ENCODE measurements around the gene NFASC. TPM values are rescaled to one million over a fixed set of nuclear protein-coding genes. Genes with fewer than 3 reads are reported as not detected.

The NFASC gene
- polyA plus RNA-seq, 1 donor: 1.8 TPM

GRCh38 chr1:204891860-204892259 lies 21.2 kb downstream of the NFASC start:
- no peak for DNase-seq

DNA sequence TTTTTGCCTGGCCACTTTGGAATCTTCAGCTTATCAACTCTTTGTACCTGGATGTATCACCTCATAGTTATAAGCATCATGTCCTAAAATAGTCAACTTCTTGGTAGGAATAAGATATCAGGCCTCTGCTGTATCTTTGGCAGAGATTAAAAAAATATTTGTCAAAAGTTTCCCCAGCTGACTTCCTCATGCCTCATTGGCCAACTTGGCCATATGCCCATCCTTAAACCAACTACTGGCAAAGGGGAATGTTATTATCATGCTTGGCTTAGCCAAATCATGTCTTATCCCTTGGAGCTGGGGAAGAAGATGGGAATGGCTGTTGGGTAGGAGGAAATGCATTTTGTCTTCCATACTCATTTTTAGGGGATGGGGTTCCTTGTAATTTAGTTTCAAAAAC lies 23.4 kb downstream of the NFASC start:
- DNase-seq: no peak

- DNase-seq: no peak
Observed at GRCh38 chr1:204894606-204895005, 23.9 kb downstream of the NFASC start.

- no peak for DNase-seq
Observed at GRCh38 chr1:204896023-204896422, 25.4 kb downstream of the NFASC start.

DNA sequence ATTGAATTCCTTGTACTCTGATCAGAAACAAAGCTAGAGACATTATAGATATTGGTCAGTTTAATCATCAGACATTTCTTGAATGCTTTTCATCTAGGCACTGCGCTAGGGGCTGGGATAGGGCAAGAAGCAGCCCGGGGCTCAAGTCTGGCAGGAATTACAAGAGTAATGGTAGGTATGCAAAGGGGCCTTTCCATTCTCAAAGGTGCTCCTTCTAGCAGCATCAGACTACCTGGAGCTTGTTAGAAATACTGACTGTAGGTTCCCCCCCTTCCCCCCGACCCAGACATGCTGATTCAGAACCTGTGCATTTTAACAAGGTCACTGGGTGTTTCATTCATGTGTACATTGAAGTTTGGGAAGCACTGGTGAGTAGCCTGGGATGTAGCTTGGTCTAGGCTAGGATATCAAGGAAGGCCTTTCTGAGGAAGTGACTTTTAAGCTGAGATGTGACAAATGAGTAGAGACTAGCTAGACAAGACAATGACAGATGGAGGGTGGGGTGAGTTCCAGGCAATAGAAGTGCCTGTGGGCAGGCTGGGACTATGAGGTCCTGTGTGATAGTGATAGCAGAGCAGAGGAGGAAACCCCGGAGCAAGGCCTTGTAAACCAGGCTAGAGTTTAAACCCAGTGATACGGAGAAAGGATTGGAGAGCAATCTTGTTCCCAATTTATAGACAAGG lies 26.3 kb downstream of the NFASC start:
- DNase-seq: no peak

- DNase-seq: no peak
Observed at GRCh38 chr1:204900721-204901120, 30.1 kb downstream of the NFASC start.

- no peak for DNase-seq
Observed at GRCh38 chr1:204902671-204903070, 32.0 kb downstream of the NFASC start.

DNA sequence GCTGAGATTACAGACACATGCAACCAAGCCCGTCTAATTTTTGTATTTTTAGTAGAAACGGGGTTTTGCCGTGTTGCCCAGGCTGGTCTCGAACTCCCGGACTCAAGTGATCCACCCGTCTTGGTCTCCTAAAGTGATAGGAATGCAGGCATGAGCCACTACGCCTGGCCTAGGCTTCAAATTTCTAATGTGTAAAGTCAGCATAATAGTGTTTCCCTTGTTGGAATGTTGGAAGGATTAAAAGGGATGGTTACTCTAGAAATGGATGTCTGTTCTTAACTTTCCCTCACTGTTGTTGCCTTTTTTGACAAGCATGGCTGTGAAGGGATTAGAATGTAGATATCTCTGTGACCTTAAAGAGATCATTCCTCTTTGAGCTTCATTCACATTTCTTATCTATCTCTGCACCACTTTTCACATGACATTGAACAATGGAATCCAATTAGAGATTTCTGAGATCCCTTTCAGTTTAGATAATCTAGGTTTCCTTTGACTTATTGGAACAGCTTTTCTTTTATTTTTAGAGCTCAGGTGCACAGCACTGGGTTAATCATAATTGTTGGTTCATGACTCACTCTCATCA lies 33.7 kb downstream of the NFASC start:
- no peak for DNase-seq

DNA sequence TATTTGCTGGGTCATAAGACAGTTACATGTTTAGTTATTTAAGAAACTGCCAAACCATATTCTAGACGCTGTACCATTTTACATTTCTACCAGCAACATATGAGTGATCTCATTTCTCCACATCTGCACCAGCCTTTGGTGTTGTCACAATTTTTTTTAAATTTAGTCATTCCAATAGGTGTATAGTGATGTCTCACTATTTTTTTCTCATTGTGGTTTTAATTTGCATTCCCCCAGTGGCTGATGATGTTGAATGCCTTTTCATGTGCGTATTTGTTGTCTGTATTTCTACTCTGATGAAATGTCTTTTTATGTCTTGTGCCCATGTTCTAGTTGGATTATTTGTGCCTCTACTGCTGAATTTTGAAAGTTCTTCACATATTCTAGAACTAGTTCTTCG lies 38.4 kb downstream of the NFASC start:
- DNase-seq: no peak

DNA sequence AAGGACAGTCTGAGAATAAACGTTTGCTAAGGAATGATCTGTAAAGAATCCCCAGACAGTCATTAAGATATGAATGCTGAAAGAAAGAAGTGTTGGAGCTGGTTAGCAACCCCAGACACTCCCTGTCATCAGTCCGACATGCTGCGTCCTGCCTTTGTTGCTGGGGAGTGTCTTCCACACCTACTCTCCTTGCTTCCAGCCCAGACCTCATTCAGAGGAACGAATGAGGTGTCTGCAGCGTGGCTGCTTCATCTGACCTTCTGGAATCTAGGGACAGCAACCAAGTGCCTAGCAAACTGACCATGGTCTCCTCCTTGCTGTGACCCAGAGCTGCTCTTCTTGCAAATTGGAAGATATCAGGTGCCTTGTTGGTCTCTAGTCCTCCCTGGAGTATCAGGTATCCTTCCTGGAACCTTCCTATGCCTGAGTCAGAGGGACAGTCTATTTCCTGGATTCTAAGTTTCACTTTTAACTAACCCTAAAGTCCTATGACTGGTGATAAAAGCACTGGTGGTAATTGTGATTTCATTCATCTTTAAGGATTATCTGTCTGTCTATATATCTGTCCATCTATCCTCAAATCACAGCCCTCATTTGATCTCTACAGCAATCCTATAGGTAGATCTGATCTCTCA lies 45.3 kb downstream of the NFASC start:
- no peak for DNase-seq

GRCh38 chr1:204917802-204918201 lies 47.1 kb downstream of the NFASC start:
- DNase-seq: no peak

DNA sequence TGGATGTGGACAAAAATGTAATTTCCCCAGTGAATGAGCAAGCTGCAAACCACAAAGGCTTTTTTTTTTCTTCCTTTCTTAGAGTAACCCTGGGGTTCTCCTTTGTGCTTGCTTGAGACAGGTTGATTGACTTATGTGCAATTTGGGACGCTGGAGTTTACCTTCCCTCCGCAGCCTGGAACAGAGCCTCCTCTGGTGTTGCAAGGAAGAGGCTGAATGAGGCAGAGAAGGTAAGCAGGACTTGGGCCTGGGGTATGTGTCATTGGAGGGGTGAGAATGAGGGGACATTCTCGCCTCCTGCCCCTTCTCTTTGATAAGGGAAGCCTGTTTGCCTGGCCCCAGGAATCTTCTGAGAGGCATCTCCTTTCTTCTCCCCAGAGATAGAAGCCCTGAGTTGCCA lies 49.8 kb downstream of the NFASC start:
- no peak for DNase-seq

DNA sequence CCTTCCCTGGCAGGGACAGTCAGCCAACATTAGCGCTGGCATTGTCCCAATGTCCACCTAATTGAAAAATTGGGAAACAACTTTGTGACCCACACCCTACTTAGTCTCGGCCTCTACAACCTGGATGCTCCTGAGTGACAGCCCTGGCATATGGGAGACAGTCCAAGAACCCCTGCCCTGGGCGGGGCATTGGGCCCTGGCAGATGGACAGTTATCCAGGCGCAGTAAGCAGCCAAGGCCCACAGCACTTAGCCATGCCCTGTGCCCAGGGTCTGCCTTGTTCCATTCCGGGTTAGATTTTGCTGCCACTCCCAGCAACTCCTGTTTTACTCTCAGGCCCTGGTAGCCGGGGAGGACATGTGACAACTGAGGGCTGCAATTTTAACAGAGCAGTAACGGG lies 50.3 kb downstream of the NFASC start:
- DNase-seq: no peak

GRCh38 chr1:204921855-204922516 lies 51.3 kb downstream of the NFASC start:
- no peak for DNase-seq

- no peak for DNase-seq
Observed at GRCh38 chr1:204923201-204923600, 52.5 kb downstream of the NFASC start.

DNA sequence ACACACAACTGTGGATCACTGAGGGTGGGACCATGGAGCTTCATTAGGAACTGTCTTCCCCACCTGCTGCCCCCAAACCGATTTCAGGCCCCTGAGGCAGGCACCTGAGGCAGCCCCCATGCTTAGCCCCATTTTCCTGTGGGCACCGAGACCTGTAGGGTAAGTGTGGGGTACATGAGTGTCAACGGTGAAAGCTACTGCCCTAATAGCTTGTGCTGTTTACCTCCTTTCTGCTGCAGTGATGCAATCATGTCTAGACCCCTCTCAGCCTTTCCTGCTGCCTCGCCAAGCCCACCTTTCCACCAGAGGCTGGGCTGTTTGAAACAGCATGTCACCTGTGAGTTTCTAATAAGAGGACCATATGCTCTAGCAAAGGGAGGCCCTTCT lies 53.0 kb downstream of the NFASC start:
- DNase-seq: no peak

DNA sequence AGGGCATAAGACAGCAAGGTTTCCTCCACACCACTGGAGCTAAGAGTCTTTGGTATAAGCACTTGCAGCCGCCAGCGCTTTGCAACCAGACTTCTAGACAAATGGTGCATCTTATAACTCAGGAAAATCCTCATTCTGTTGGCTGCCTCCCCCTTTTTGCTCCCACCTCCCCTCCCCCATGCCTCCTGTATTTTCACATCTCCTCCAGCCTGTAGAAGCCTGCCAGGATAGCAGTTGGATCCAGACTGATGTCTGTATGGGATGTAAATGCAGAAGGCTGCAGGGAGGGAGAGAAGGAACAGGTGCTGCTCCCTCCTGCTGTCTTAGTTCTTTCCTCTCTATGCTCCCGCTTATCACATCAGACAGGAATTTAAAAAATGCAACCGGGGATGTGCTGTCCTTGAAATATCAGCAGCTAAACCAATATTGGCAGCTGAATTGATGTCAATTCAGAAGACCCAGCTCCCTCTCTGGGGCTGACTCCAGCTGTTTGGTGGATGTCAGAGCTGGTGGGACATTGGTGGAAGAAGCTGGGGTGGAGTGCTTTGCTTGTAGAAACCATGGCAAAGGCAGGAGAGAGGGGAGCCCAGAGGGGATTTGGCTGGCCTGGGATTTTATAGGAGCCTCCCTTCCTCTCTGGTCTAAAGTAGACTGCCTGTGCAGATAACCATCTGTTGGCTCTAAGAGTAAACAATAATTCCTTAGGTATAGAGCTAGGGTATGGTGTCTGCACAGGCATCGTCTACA lies 53.5 kb downstream of the NFASC start:
- DNase-seq: peak; percentile 6

DNA sequence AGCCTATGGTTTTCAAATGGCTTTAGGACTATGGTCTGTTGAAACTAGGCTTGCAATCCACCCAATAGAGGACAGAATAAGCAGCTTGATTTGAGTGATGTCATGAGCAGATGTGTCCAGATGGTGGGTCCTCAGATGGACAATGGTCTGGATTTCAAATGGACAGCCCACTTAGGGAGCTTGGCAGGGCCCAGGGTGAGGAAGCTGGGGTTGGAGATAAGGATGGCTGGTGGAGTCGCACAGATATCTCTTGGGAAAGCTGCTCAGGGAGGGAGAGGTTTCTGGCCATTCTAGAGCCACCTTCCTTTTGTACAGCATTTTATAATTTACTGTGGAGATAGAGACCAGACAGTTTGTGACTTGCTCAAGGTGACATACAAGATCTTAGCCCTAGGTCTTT lies 55.0 kb downstream of the NFASC start:
- DNase-seq: no peak

GRCh38 chr1:204927673-204928641 lies 57.3 kb downstream of the NFASC start:
- DNase-seq: no peak

DNA sequence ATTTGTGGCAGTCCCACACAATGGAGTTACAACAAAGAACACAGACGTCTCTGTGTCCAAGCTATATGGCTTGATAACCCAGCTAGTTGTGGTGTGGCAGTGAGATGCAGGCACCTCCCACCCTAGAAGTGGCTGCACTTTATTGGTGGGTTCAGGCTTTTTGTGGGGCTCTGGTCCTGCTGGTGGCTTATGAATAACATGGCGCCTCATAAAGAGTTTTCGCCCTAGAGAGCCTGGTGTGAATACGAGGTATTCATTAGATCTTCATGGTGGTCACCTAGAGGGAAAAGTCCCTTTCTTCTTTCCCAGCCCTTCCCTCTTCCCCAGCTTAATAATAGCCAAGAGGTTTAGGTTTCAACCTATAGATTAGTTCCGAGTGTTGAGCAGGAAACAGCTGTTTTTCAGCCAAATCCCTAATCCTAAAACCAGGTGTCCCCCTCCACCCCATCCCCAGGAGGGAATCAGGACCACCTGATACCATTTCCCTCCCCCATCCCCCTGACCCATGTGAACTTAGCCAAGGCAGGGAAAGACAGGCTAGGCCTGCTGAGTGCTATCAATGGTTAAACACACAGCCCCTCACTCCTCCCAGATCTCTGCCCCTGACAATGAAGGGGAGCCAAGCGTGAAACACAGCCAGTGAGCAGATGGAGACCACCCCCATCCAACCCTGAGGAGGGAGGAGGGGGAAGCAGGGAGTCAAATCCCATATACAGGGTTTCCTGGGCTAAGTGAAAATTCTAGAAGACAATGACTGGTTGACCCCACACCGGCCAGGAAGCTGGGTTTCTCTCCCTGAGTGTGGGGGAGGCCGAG lies 58.2 kb downstream of the NFASC start:
- DNase-seq: no peak

Data from hindlimb muscle (tissue), 1 donor.